Epithelial cell of esophagus (primary cell): Measurements from ENCODE around the gene COMMD10.
A peak's percentile ranks its signal among the peaks of the same experiment; 100 is the strongest.

Source experiments
- DNase-seq: peaks from one replicate; pipeline ENCODE4 v3.0.0; 2010; ENCODE audit warnings: low read depth
- H3K4me3 ChIP-seq: 2 replicates; pipeline ENCODE4 v1.5.1; 2011; ENCODE audit warnings: mild to moderate bottlenecking, low read length, control low read depth
- CTCF ChIP-seq: IDR thresholded peaks from 2 replicates; pipeline ENCODE4 v1.5.1; 2011; ENCODE audit warnings: low read depth, mild to moderate bottlenecking, low read length, control low read depth, inconsistent platforms; ENCODE audit not compliant: insufficient read depth; ENCODE audit errors: missing control alignments

The COMMD10 gene

GRCh38 chr5:116234681-116235080, 149.9 kb downstream of the COMMD10 start:
- no peak overlapping the region for H3K4me3 ChIP-seq
- no peak for TF ChIP-seq CTCF
- DNase-seq: no peak

GRCh38 chr5:116237917-116238500, 153.2 kb downstream of the COMMD10 start:
- peak; percentile 47 for TF ChIP-seq CTCF
- peak; percentile 14 for DNase-seq
- no peak overlapping the region for H3K4me3 ChIP-seq

GRCh38 chr5:116242343-116242742, 157.5 kb downstream of the COMMD10 start:
- DNase-seq: no peak
- no peak overlapping the region for H3K4me3 ChIP-seq
- no peak for TF ChIP-seq CTCF

- no peak overlapping the region for H3K4me3 ChIP-seq
- no peak for TF ChIP-seq CTCF
- DNase-seq: peak; percentile 39
Observed at GRCh38 chr5:116248432-116248831, 163.6 kb downstream of the COMMD10 start.

GRCh38 chr5:116249648-116250047, 164.8 kb downstream of the COMMD10 start:
- no peak for TF ChIP-seq CTCF

GRCh38 chr5:116256717-116257116, 171.9 kb downstream of the COMMD10 start:
- H3K4me3 ChIP-seq: no peak overlapping the region
- no peak for DNase-seq
- TF ChIP-seq CTCF: no peak

More at GRCh38 chr5:116249648-116250047, 164.8 kb downstream of the COMMD10 start:
- DNase-seq: no peak
- no peak overlapping the region for H3K4me3 ChIP-seq

- no peak for TF ChIP-seq CTCF
- DNase-seq: no peak
Observed at GRCh38 chr5:116265471-116265870, 180.6 kb downstream of the COMMD10 start.

More at GRCh38 chr5:116265471-116265870, 180.6 kb downstream of the COMMD10 start:
- H3K4me3 ChIP-seq: no peak overlapping the region
